Trophoblast cell (in vitro differentiated cells and primary cell): ENCODE data around the gene GSG1L.

ENCODE experiments used
- DNase-seq, 2 donors: peaks; one replicate each; pipeline ENCODE4 v3.0.0-alpha.2; 2016
- H2AFZ ChIP-seq: 2 replicates; pipeline ENCODE4 v1.6.1; 2013; ENCODE audit warnings: low read length, moderate library complexity, mild to moderate bottlenecking; ENCODE audit not compliant: insufficient read depth, poor library complexity
- H2AK5ac ChIP-seq: 2 replicates; pipeline ENCODE4 v1.6.1; 2013; ENCODE audit warnings: mild to moderate bottlenecking, low read length
- H2BK120ac ChIP-seq: 2 replicates; pipeline ENCODE4 v1.6.1; 2013; ENCODE audit warnings: low read length, mild to moderate bottlenecking, moderate library complexity; ENCODE audit not compliant: insufficient read depth, poor library complexity
- H2BK12ac ChIP-seq: 2 replicates; pipeline ENCODE4 v1.6.1; 2013; ENCODE audit warnings: mild to moderate bottlenecking, low read length, moderate library complexity
- H2BK5ac ChIP-seq: 2 replicates; pipeline ENCODE4 v1.6.1; 2013; ENCODE audit warnings: low read length, low read depth, moderate library complexity, mild to moderate bottlenecking; ENCODE audit not compliant: poor library complexity
- H3K14ac ChIP-seq: 2 replicates; pipeline ENCODE4 v1.6.1; 2013; ENCODE audit warnings: mild to moderate bottlenecking, low read length
- H3K18ac ChIP-seq: 2 replicates; pipeline ENCODE4 v1.6.1; 2013; ENCODE audit warnings: mild to moderate bottlenecking, low read length
- H3K23ac ChIP-seq: 2 replicates; pipeline ENCODE4 v1.6.1; 2013; ENCODE audit warnings: low read length
- H3K27ac ChIP-seq: 2 replicates; pipeline ENCODE4 v1.5.1; 2013; ENCODE audit warnings: low read depth, mild to moderate bottlenecking, inconsistent platforms, low read length, moderate library complexity
- H3K27me3 ChIP-seq: 2 replicates; pipeline ENCODE4 v1.6.1; 2013; ENCODE audit warnings: inconsistent platforms, mild to moderate bottlenecking, low read length, moderate library complexity; ENCODE audit not compliant: insufficient read depth
- H3K36me3 ChIP-seq, 2 experiments: 1 replicate in 1 of 2; 2 replicates in 1 of 2; pipeline ENCODE4 v1.6.1; 2013; ENCODE audit warnings: low read length in 2 of 2, mild to moderate bottlenecking in 2 of 2, moderate library complexity in 1 of 2; ENCODE audit not compliant: insufficient read depth in 2 of 2, control insufficient read depth in 1 of 2
- H3K4ac ChIP-seq: 2 replicates; pipeline ENCODE4 v1.6.1; 2013; ENCODE audit warnings: low read depth, mild to moderate bottlenecking, low read length, moderate library complexity
- H3K4me1 ChIP-seq, 2 experiments: 1 replicate in 1 of 2; 2 replicates in 1 of 2; pipeline ENCODE4 v1.6.1; 2013; ENCODE audit warnings: low read length in 2 of 2, mild to moderate bottlenecking in 2 of 2, moderate library complexity in 1 of 2; ENCODE audit not compliant: insufficient read depth in 2 of 2, control insufficient read depth in 1 of 2
- H3K4me2 ChIP-seq: 2 replicates; pipeline ENCODE4 v1.6.1; 2013; ENCODE audit warnings: inconsistent platforms, mild to moderate bottlenecking, low read length, moderate library complexity
- H3K4me3 ChIP-seq: 2 replicates; pipeline ENCODE4 v1.5.1; 2013; ENCODE audit warnings: mild to moderate bottlenecking, low read depth, low read length, inconsistent platforms
- H3K79me1 ChIP-seq: one replicate; pipeline ENCODE4 v1.6.1; 2013; ENCODE audit warnings: low read length
- H3K79me2 ChIP-seq: 2 replicates; pipeline ENCODE4 v1.6.1; 2013; ENCODE audit warnings: low read length, mild to moderate bottlenecking; ENCODE audit not compliant: control insufficient read depth, insufficient read depth, poor library complexity
- H3K9ac ChIP-seq: 2 replicates; pipeline ENCODE4 v1.6.1; 2013; ENCODE audit warnings: mild to moderate bottlenecking, low read length
- H3K9me3 ChIP-seq: 2 replicates; pipeline ENCODE4 v1.6.1; 2013; ENCODE audit warnings: low read depth, mild to moderate bottlenecking, control low read depth, inconsistent platforms, low read length; ENCODE audit not compliant: insufficient read depth
- H4K12ac ChIP-seq: 2 replicates; pipeline ENCODE4 v1.6.1; 2013; ENCODE audit warnings: low read depth, mild to moderate bottlenecking, low read length, moderate library complexity
- H4K8ac ChIP-seq: 2 replicates; pipeline ENCODE4 v1.6.1; 2013; ENCODE audit warnings: low read depth, mild to moderate bottlenecking, low read length, moderate library complexity
- H4K91ac ChIP-seq: one replicate; pipeline ENCODE4 v1.6.1; 2013; ENCODE audit warnings: low read depth, mild to moderate bottlenecking, low read length, moderate library complexity
- WGBS: extraction: QIAGEN DNeasy Blood & Tissue Kit; methylation state at CpG from one replicate; pipeline ENCODE4 v1.1.7; 2013; ENCODE audit warnings: missing lambda C conversion rate; ENCODE audit not compliant: insufficient read length, insufficient coverage; ENCODE audit errors: extremely low coverage; 5-methylcytosine and 5-hydroxymethylcytosine counted together

Gene GSG1L

GRCh38 chr16:28041615-28042014 lies 21.9 kb downstream of the GSG1L start:
- no peak overlapping the region for H3K4ac ChIP-seq
- no peak overlapping the region for H2AK5ac ChIP-seq
- H3K23ac ChIP-seq: no peak overlapping the region
- H3K27me3 ChIP-seq: no peaks in the 10 kb centered on the region
- WGBS: no CpG with 5 or more reads among the region's 10 CpGs
- H3K27ac ChIP-seq: no peak overlapping the region
- H3K4me3 ChIP-seq: no peak overlapping the region
- no peak overlapping the region for H4K12ac ChIP-seq
- no peak overlapping the region for H2BK5ac ChIP-seq
- H3K79me2 ChIP-seq: no peaks in the 10 kb centered on the region
- H3K36me3 ChIP-seq: no peaks in the 10 kb centered on the region
- no peaks in the 10 kb centered on the region for H3K4me1 ChIP-seq
- H2BK12ac ChIP-seq: no peak overlapping the region
- H3K4me2 ChIP-seq: no peak overlapping the region
- no peak overlapping the region for H2BK120ac ChIP-seq
- H3K14ac ChIP-seq: no peak overlapping the region
- no peak overlapping the region for H4K8ac ChIP-seq
- H3K18ac ChIP-seq: no peak overlapping the region
- peaks cover 3% of the 10 kb centered on the region for H3K9me3 ChIP-seq
- H4K91ac ChIP-seq: no peak overlapping the region
- no peaks in the 10 kb centered on the region for H3K79me1 ChIP-seq
- H2AFZ ChIP-seq: no peak overlapping the region
- no peak overlapping the region for H3K9ac ChIP-seq
- peak in 1 of 2 donors; percentile 38 for DNase-seq

DNA sequence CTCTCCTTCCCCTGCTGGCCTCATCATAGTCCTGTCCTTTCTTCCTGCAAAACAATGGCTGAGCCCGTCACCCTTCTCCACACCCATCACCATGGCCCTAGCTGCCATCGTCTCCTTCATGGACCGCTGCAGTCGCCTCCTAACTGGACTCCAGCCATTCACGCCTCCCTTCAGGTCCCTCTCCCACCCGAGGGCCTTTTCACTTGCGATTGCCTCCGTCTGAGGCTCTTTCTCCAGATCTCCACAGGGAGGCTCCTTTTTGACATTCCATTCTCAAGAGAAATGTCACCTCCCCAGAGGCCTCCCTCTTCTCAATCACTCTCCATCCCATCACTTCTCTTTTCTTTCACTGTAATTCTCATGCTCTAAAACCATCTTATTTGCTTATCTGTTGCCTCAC lies 23.5 kb downstream of the GSG1L start:
- Histone ChIP-seq H3K36me3 (no peaks in the 10 kb centered on the region), H3K18ac (no peak overlapping the region), H3K23ac (no peak overlapping the region), H3K4ac (no peak overlapping the region), H4K8ac (no peak overlapping the region), H3K79me1 (no peaks in the 10 kb centered on the region), H3K4me2 (no peak overlapping the region), H3K27ac (no peak overlapping the region), H2AK5ac (no peak overlapping the region), H2AFZ (no peak overlapping the region), H4K12ac (no peak overlapping the region), H3K9ac (no peak overlapping the region), H2BK5ac (no peak overlapping the region), H2BK120ac (no peak overlapping the region), H3K4me3 (no peak overlapping the region), H3K79me2 (no peaks in the 10 kb centered on the region), H4K91ac (no peak overlapping the region), H3K27me3 (no peaks in the 10 kb centered on the region), H3K4me1 (no peaks in the 10 kb centered on the region), H3K14ac (no peak overlapping the region), H3K9me3 (peaks cover 3% of the 10 kb centered on the region), H2BK12ac (no peak overlapping the region)
- DNase-seq: no peak
- WGBS: no CpG with 5 or more reads among the region's 8 CpGs

GRCh38 chr16:28039493-28039892 lies 24.0 kb downstream of the GSG1L start:
- H4K12ac ChIP-seq: no peak overlapping the region
- no peak overlapping the region for H2BK120ac ChIP-seq
- WGBS: no CpG with 5 or more reads among the region's 10 CpGs

GRCh38 chr16:28038409-28038808 lies 25.1 kb downstream of the GSG1L start:
- Histone ChIP-seq H4K8ac (no peak overlapping the region), H2AFZ (no peak overlapping the region), H3K18ac (no peak overlapping the region), H3K79me1 (no peaks in the 10 kb centered on the region), H2BK5ac (no peak overlapping the region), H2BK12ac (no peak overlapping the region), H2AK5ac (no peak overlapping the region), H3K4ac (no peak overlapping the region), H3K9me3 (peaks cover 3% of the 10 kb centered on the region), H3K9ac (no peak overlapping the region), H3K36me3 (no peaks in the 10 kb centered on the region), H3K4me1 (no peaks in the 10 kb centered on the region), H3K23ac (no peak overlapping the region), H3K14ac (no peak overlapping the region), H4K12ac (no peak overlapping the region), H2BK120ac (no peak overlapping the region), H3K27ac (no peak overlapping the region), H4K91ac (no peak overlapping the region), H3K4me3 (no peak overlapping the region), H3K79me2 (no peaks in the 10 kb centered on the region), H3K27me3 (no peaks in the 10 kb centered on the region), H3K4me2 (no peak overlapping the region)
- no peak for DNase-seq
- no CpG with 5 or more reads among the region's 12 CpGs for WGBS

More at GRCh38 chr16:28039493-28039892, 24.0 kb downstream of the GSG1L start:
- Histone ChIP-seq H3K4me2 (no peak overlapping the region), H3K4me1 (no peaks in the 10 kb centered on the region), H3K9me3 (peaks cover 3% of the 10 kb centered on the region), H2BK12ac (no peak overlapping the region), H4K8ac (no peak overlapping the region), H3K79me1 (no peaks in the 10 kb centered on the region), H3K9ac (no peak overlapping the region), H4K91ac (no peak overlapping the region), H3K79me2 (no peaks in the 10 kb centered on the region), H3K23ac (peak overlapping the region; percentile 91), H2AFZ (no peak overlapping the region), H3K27ac (no peak overlapping the region), H3K18ac (no peak overlapping the region), H3K4ac (no peak overlapping the region), H2AK5ac (no peak overlapping the region), H3K4me3 (peak overlapping the region; percentile 55), H3K36me3 (no peaks in the 10 kb centered on the region), H3K27me3 (no peaks in the 10 kb centered on the region), H3K14ac (no peak overlapping the region), H2BK5ac (no peak overlapping the region)
- DNase-seq: no peak
